K562 (cell line): ENCODE measurements around the gene EML1. TPM values are rescaled to one million over a fixed set of nuclear protein-coding genes. Genes with fewer than 3 reads are reported as not detected.

Experiments
- ATAC-seq: fragments of 200-7000 bp; cut with Tn5 transposase; 3 replicates; pipeline ENCODE4 v1.9.1; 2020; ENCODE audit warnings: moderate library complexity
- BruUV-seq: library from RNA; stranded (reverse); fragments of 400-500 nt; replicated peaks from 2 replicates; lab custom pipeline; 2021; lab: Mats Ljungman, UMichigan
- CTCF ChIA-PET: fragments of 300-600 bp; formaldehyde crosslinking; extraction: SDS; loops from one replicate; lab custom pipeline; 2021; ENCODE audit warnings: low intra/inter-chr PET ratio; lab: Yijun Ruan, JAX
- POLR2A ChIA-PET: fragments of 300-600, 350-650 bp; sonication (Branson Sonifier 250); formaldehyde crosslinking; extraction: SDS; loops from one replicate; lab custom pipeline; 2021; ENCODE audit warnings: antibody characterized with exemption, inconsistent platforms; lab: Yijun Ruan, JAX
- DNase-seq, 4 experiments: peaks; one replicate each; pipeline versions ENCODE4 v3.0.0 to v3.0.0-alpha.2; 2011 to 2018; ENCODE audit warnings: low spot score in 3 of 4, mixed read lengths in 3 of 4; ENCODE audit errors: extremely low read depth in 1 of 4
- FAIRE-seq: peaks from 2 replicates; lab custom pipeline; 2011; peaks lifted over from hg19 to GRCh38; lab: Jason Lieb, UNC
- H2AFZ ChIP-seq: 2 replicates; pipeline ENCODE4 v1.6.0; 2011; ENCODE audit warnings: low read depth, low read length, control low read depth, inconsistent platforms
- H3K27ac ChIP-seq: fragments of 200-600 bp; 3 replicates; pipeline ENCODE4 v1.8.0; 2011; ENCODE audit warnings: low read depth, mild to moderate bottlenecking, control low read depth, inconsistent platforms, low read length, moderate library complexity, mixed read lengths; ENCODE audit errors: extremely low read depth
- H3K27me3 ChIP-seq, 2 experiments: fragments of 300-600 bp in 1 of 2; 2 replicates in 1 of 2; 3 replicates in 1 of 2; pipeline versions ENCODE4 v1.6.0 to v1.8.0; 2011; ENCODE audit warnings: inconsistent platforms in 2 of 2, low read length in 2 of 2, mild to moderate bottlenecking in 1 of 2, mixed read lengths in 1 of 2, moderate library complexity in 1 of 2; ENCODE audit not compliant: control insufficient read depth in 2 of 2, insufficient read depth in 2 of 2
- H3K36me3 ChIP-seq: fragments of 300-600 bp; 3 replicates; pipeline ENCODE4 v1.8.0; 2011; ENCODE audit warnings: mild to moderate bottlenecking, low read length, inconsistent platforms; ENCODE audit not compliant: control insufficient read depth, insufficient read depth
- H3K4me1 ChIP-seq, 2 experiments: fragments of 200-600 bp in 1 of 2; replicated peaks in 1 of 2; 2 replicates in 1 of 2; 3 replicates in 1 of 2; pipeline versions ENCODE4 v1.5.1 to v1.8.0; 2011; ENCODE audit warnings: inconsistent platforms in 2 of 2, low read length in 2 of 2, mild to moderate bottlenecking in 1 of 2, mixed read lengths in 1 of 2, moderate library complexity in 1 of 2; ENCODE audit not compliant: control insufficient read depth in 2 of 2, insufficient read depth in 2 of 2
- H3K4me2 ChIP-seq: 2 replicates; pipeline ENCODE4 v1.6.1; 2011; ENCODE audit warnings: low read length, control low read depth, inconsistent platforms, mixed read lengths; ENCODE audit not compliant: insufficient read depth
- H3K4me3 ChIP-seq: fragments of 200-600 bp; sonication (generic), shearing (Covaris generic); 2 replicates; pipeline ENCODE4 v1.5.1; 2016; ENCODE audit warnings: control low read depth, inconsistent platforms
- H3K79me2 ChIP-seq: fragments of 200-600 bp; 3 replicates; pipeline ENCODE4 v1.8.0; 2011; ENCODE audit warnings: low read length, inconsistent platforms; ENCODE audit not compliant: control insufficient read depth, insufficient read depth
- H3K9ac ChIP-seq, 2 experiments: 2 replicates each; pipeline versions ENCODE4 v1.6.0 to v1.6.1; 2011; ENCODE audit warnings: low read depth in 2 of 2, low read length in 2 of 2, control low read depth in 1 of 2, inconsistent platforms in 1 of 2, mild to moderate bottlenecking in 1 of 2, mixed read lengths in 1 of 2; ENCODE audit not compliant: insufficient read depth in 1 of 2
- H3K9me1 ChIP-seq: one replicate; pipeline ENCODE4 v1.6.0; 2011; ENCODE audit warnings: inconsistent platforms, mild to moderate bottlenecking, low read length, moderate library complexity; ENCODE audit not compliant: control insufficient read depth, insufficient read depth
- H3K9me3 ChIP-seq: replicated peaks from 2 replicates; pipeline ENCODE4 v1.5.1; 2011; ENCODE audit warnings: low read depth, low read length, inconsistent platforms; ENCODE audit not compliant: control insufficient read depth, insufficient read depth
- H4K20me1 ChIP-seq: replicated peaks from 2 replicates; pipeline ENCODE4 v1.6.1; 2011; ENCODE audit warnings: low read length, inconsistent platforms, mixed read lengths; ENCODE audit not compliant: control insufficient read depth, insufficient read depth
- ATF1 ChIP-seq, 2 experiments: fragments of 450-650 bp in 1 of 2; IDR thresholded peaks; 2 replicates each; pipeline ENCODE4 v1.6.1; 2016; ENCODE audit warnings: missing compliant biosample characterization in 1 of 2, missing genetic modification characterization in 1 of 2
- CBFB ChIP-seq: sonication (generic); formaldehyde crosslinking; IDR thresholded peaks from 2 replicates; pipeline ENCODE4 v1.4.0; 2020; ENCODE audit warnings: mild to moderate bottlenecking, missing genetic modification reagents
- DPF2 ChIP-seq: fragments of 450-650 bp; IDR thresholded peaks from 2 replicates; pipeline ENCODE4 v1.6.1; 2016
- E2F5 ChIP-seq: sonication (generic); formaldehyde crosslinking; IDR thresholded peaks from 2 replicates; pipeline ENCODE4 v1.8.0; 2022; ENCODE audit warnings: mild to moderate bottlenecking, missing genetic modification reagents
- NCOA1 ChIP-seq: fragments of 450-650 bp; IDR thresholded peaks from 2 replicates; pipeline ENCODE4 v1.6.1; 2016; ENCODE audit warnings: low read depth
- TAF15 ChIP-seq: fragments of 200-400 bp; formaldehyde crosslinking; IDR thresholded peaks from 2 replicates; pipeline ENCODE4 v1.6.1; 2017; ENCODE audit warnings: mild to moderate bottlenecking, low read depth, low read length, moderate library complexity
- ZNF316 ChIP-seq: fragments of 450-650 bp; IDR thresholded peaks from 2 replicates; pipeline ENCODE4 v1.6.1; 2016
- ZNF586 ChIP-seq: fragments of 450-650 bp; formaldehyde crosslinking; conservative IDR thresholded peaks from 2 replicates; pipeline ENCODE4 v1.4.0; 2020; ENCODE audit warnings: mild to moderate bottlenecking, moderate library complexity
- WGBS: fragments of 100-300 bp; shearing (Covaris generic); methylation state at CpG from one replicate; pipeline ENCODE4 v1.1.6; 2016; ENCODE audit warnings: low coverage, mixed read lengths; ENCODE audit not compliant: insufficient coverage; ENCODE audit errors: missing lambda C conversion rate; 5-methylcytosine and 5-hydroxymethylcytosine counted together
- in situ Hi-C: fragments of 300-500 bp; cut with MboI; formaldehyde crosslinking; loops from 4 replicates; pipeline ENCODE4 v1.15.0; 2018; ENCODE audit warnings: inconsistent platforms, mixed read lengths
- intact Hi-C: fragments of 100-400 bp; cut with micrococcal nuclease; formaldehyde crosslinking; loops from 2 replicates; pipeline ENCODE4 v1.14.2; 2022
- polyA plus RNA-seq, 8 experiments: library from polyadenylated mRNA; depleted of rRNA in 4 of 8; stranded (reverse) in 5 of 8; unstranded in 3 of 8; fragments of >200 nt; fragmentation: Nextera tagmentation in 2 of 8; fragmentation: Illumina TruSeq in 1 of 8; extraction: Ambion mirVana in 2 of 8; extraction: Trizol in 1 of 8; gene quantifications; 2 replicates each; pipeline versions ENCODE4 v1.2.1 to v1.2.3, GENCODE V29; 2011 to 2014; ENCODE audit warnings: inconsistent platforms in 1 of 8, missing spikeins in 1 of 8
- total RNA-seq, 7 experiments: library from RNA; depleted of rRNA in 6 of 7; stranded (reverse); fragments of >200 nt in 6 of 7; fragmentation: Illumina TruSeq in 2 of 7; extraction: Trizol in 2 of 7; gene quantifications; 2 replicates each; pipeline versions ENCODE4 v1.2.1 to v1.2.3, GENCODE V29; 2011 to 2021; ENCODE audit warnings: low replicate concordance in 1 of 7
- TF ChIP-seq, protein P1 (sequence below): fragments of 450-650 bp; IDR thresholded peaks from 2 replicates; pipeline ENCODE4 v1.6.1; 2016; ENCODE audit warnings: low read depth

EML1 gene
- total and polyA plus RNA-seq, 9 of the 15 experiments (the other 6 are each of a cell fraction or from before 2014, with no cell fraction given) = 0.01 to 0.35 (median 0.07) TPM; not detected in 2

DNA sequence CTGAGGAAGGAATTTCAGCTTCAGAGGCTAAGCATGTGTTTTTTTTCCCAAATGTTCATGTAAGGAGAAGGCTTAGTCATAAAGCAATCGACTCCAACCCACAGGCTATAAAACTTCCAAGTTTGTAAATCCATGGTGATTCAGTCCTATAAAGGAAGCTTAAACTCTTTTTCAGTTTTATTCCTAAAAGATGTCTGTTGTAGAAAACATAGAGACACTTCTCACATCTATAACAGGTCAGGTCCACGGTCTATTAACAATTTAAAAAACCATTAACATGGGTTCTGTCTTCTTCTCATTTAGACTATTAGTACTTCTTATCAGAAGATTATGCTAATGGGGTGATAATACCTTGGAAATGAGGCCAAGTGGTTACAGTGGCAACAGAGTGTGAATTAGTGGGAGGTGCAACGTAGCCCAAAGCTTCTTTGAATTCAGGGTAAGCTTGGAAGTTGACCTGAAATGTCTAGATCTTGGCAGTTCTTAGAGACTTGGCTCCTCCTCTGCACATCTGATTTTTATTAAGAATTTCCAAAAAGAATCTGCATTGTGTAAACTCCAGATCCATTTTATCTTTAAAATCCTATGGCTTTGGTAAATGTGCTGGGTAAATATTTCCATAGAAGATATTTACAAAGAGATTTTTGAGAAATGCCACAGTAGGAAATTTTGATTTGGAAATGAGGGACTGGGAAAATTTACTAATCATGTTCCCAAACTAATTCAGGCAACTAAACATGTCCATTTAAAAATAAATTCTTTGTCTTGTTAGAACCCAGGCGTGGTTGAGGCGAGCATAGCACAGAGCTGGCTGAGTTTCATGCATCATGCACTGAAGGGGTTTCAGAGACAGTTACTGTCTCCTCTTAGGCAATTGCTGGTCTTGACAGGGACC lies 86.4 kb downstream of the EML1 start (continued):
- TF ChIP-seq CBFB = no peak

DNA sequence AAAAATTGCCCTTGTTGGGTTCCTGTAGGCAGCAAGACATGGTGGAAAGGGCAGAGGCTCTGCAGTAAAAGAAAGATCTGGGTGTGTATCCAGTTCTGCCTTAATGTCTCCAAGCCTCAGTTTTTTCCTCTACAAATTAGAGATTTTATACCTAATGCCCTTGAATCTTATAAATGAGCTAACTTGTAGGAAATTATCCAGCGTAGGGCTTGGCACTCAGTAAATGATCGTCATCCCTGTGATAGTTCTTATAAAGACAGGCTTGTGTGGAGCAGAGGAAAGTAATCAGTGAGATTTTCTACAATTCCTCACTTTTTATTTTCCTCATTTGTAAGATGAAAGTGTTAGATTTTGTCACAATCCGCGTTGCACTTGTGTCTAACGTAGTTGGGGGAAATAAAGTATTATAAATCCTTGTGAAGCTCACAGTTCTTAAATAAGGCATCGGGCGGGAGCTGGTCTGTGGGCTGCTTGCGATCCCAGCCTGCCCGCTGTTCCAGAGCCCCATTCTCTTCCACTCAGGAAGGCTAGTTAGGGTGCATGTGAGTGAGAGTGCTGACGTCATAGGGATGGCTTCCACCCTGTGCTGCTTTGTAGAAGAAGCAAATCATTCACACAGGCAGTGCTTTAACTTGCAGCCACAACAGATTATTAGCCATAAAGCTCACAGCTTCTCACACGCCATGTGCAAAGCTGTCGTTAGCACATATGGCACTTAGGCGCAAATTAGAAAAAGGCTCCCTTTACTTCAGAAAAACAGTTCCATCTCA lies 87.6 kb downstream of the EML1 start:
- H3K79me2 ChIP-seq = no peaks in the 10 kb centered on the region
- no peak overlapping the region for H3K4me2 ChIP-seq
- no peak overlapping the region for H3K9ac ChIP-seq
- WGBS = 2% methylated on average over 12 of the region's 13 CpGs
- intact Hi-C loops = no loop called here
- in situ Hi-C loops = loop anchor here (10.0 to 25.0 kb wide), 3 partner anchors 156 to 494 kb away; no protein-coding TSS in a partner anchor
- H3K27ac ChIP-seq = no peak overlapping the region
- ChIA-PET CTCF (interaction anchor here (1.4 kb wide), 1 partner anchor 151 kb away, joined by 4 read pairs; no protein-coding TSS in a partner anchor), POLR2A (interaction anchor here (0.6 kb wide), 2 partner anchors 17 to 40 kb away, joined by 3 read pairs; no protein-coding TSS in a partner anchor)
- BruUV-seq = no TSS peak
- no peaks in the 10 kb centered on the region for H3K9me3 ChIP-seq
- peaks cover 3 to 44% of the 10 kb centered on the region in 2 experiments; a peak in 2 of 5 replicates for H3K27me3 ChIP-seq
- DNase-seq (no peak), ATAC-seq (no peak), FAIRE-seq (no peak)
- H3K36me3 ChIP-seq = no peaks in the 10 kb centered on the region
- no peak overlapping the region for H2AFZ ChIP-seq
- H3K9me1 ChIP-seq = no peaks in the 10 kb centered on the region
- H4K20me1 ChIP-seq = no peaks in the 10 kb centered on the region
- no peaks in the 10 kb centered on the region for H3K4me1 ChIP-seq
- no peak overlapping the region for H3K4me3 ChIP-seq
- TF ChIP-seq DPF2 = no peak
- TF ChIP-seq NCOA1 = no peak
- TF ChIP-seq, protein P1, sequence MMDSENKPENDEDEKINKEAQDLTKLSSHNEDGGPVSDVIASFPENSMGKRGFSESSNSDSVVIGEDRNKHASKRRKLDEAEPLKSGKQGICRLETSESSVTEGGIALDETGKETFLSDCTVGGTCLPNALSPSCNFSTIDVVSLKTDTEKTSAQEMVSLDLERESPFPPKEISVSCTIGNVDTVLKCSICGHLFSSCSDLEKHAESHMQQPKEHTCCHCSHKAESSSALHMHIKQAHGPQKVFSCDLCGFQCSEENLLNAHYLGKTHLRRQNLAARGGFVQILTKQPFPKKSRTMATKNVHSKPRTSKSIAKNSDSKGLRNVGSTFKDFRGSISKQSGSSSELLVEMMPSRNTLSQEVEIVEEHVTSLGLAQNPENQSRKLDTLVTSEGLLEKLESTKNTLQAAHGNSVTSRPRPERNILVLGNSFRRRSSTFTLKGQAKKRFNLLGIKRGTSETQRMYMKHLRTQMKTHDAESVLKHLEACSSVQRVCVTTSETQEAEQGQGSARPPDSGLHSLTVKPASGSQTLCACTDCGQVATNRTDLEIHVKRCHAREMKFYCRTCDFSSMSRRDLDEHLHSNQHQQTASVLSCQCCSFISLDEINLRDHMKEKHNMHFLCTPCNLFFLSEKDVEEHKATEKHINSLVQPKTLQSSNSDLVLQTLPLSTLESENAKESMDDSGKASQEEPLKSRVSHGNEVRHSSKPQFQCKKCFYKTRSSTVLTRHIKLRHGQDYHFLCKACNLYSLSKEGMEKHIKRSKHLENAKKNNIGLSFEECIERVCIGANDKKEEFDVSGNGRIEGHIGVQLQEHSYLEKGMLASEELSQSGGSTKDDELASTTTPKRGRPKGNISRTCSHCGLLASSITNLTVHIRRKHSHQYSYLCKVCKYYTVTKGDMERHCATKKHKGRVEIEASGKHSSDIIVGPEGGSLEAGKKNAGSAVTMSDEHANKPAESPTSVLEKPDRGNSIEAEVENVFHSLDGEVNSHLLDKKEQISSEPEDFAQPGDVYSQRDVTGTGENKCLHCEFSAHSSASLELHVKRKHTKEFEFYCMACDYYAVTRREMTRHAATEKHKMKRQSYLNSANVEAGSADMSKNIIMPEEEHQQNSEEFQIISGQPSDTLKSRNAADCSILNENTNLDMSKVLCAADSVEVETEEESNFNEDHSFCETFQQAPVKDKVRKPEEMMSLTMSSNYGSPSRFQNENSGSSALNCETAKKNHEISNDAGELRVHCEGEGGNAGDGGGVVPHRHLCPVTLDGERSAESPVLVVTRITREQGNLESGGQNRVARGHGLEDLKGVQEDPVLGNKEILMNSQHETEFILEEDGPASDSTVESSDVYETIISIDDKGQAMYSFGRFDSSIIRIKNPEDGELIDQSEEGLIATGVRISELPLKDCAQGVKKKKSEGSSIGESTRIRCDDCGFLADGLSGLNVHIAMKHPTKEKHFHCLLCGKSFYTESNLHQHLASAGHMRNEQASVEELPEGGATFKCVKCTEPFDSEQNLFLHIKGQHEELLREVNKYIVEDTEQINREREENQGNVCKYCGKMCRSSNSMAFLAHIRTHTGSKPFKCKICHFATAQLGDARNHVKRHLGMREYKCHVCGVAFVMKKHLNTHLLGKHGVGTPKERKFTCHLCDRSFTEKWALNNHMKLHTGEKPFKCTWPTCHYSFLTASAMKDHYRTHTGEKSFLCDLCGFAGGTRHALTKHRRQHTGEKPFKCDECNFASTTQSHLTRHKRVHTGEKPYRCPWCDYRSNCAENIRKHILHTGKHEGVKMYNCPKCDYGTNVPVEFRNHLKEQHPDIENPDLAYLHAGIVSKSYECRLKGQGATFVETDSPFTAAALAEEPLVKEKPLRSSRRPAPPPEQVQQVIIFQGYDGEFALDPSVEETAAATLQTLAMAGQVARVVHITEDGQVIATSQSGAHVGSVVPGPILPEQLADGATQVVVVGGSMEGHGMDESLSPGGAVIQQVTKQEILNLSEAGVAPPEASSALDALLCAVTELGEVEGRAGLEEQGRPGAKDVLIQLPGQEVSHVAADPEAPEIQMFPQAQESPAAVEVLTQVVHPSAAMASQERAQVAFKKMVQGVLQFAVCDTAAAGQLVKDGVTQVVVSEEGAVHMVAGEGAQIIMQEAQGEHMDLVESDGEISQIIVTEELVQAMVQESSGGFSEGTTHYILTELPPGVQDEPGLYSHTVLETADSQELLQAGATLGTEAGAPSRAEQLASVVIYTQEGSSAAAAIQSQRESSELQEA = no peak
- no peak for TF ChIP-seq ATF1 (CRISPR knock-in tag; IDR thresholded peaks at IDR 0.05)
- TF ChIP-seq ATF1 (tag; IDR thresholded peaks at IDR 0.05) = 0 out of 2 replicates have a peak, but pooled peaks have one; percentile 39
- TF ChIP-seq ZNF316 = no peak
- TF ChIP-seq E2F5 (CRISPR knock-in tag) = no peak
- TF ChIP-seq TAF15 = no peak
- no peak for TF ChIP-seq ZNF586 (CRISPR knock-in tag)
